ENCODE measurements around the gene MBNL1. TPM values are rescaled to one million over a fixed set of nuclear protein-coding genes. Genes with fewer than 3 reads are reported as not detected.

The MBNL1 gene
- polyA plus RNA-seq, 3 donors: 190 to 204 (median 191) TPM

DNA sequence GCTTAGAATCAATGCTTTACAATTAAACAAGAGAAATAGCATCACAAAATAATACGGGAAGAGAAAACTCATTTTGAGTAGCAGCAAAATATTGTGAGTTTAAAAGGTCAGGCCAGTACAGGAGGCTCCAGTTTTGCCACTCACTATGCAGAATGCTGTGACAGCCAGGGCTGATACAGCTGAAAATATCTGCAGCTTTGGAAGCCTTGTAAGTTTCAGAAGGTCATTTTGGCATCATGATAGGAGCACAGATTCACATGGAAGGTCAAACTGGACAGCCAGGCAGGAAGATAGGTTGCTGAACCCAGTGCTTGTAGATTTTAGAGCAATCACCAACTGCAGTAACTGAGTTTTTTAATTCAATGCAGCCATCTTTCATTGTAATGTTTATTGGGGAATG lies 14.1 kb downstream of the MBNL1 start:
- Mint-ChIP-seq H3K4me1 (peaks cover 73% of the 10 kb centered on the region), H3K9me3 (peaks cover 0 to 3% (median 0%) of the 10 kb centered on the region in 7 donors), H3K27ac (peak overlapping the region in 6 of 7 donors; percentile 40 to 87 (median 85)), H3K4me3 (peak overlapping the region in 1 of 2 donors; percentile 68), H3K36me3 (peaks cover 4 to 5% of the 10 kb centered on the region in 2 donors), H3K27me3 (ENCODE audit: low read depth in 3 of 3) (no peaks in the 10 kb centered on the region)
- WGBS (ENCODE audit: insufficient coverage): no CpG with 5 or more reads among the region's 1 CpG
- peak overlapping the region; percentile 51 for H3K4me2 ChIP-seq (replicated peaks; ENCODE audit: extremely low read depth, low read length, poor library complexity, severe bottlenecking)
- H3K9me3 ChIP-seq (replicated peaks in 1 of 2; ENCODE audit: control insufficient read depth in 1 of 2, insufficient read depth in 1 of 2, low read length in 2 of 2): no peaks in the 10 kb centered on the region
- peak overlapping the region in 1 of 3 experiments; percentile 40 for H3K4me3 ChIP-seq (replicated peaks in 1 of 3; ENCODE audit: low read depth in 2 of 3, low read length in 3 of 3)
- H3K27ac ChIP-seq (ENCODE audit: low read depth in 1 of 2, low read length in 2 of 2): peak overlapping the region in 1 of 2 donors; percentile 77
- no peak overlapping the region for H3K9ac ChIP-seq (ENCODE audit: insufficient read depth, low read length, poor library complexity, severe bottlenecking)
- H3K79me2 ChIP-seq (ENCODE audit: insufficient read depth, low read length): peaks cover 97% of the 10 kb centered on the region
- no peak overlapping the region for H2AFZ ChIP-seq (ENCODE audit: insufficient read depth, low read depth, low read length, poor library complexity, severe bottlenecking)
- TF ChIP-seq, protein P1, sequence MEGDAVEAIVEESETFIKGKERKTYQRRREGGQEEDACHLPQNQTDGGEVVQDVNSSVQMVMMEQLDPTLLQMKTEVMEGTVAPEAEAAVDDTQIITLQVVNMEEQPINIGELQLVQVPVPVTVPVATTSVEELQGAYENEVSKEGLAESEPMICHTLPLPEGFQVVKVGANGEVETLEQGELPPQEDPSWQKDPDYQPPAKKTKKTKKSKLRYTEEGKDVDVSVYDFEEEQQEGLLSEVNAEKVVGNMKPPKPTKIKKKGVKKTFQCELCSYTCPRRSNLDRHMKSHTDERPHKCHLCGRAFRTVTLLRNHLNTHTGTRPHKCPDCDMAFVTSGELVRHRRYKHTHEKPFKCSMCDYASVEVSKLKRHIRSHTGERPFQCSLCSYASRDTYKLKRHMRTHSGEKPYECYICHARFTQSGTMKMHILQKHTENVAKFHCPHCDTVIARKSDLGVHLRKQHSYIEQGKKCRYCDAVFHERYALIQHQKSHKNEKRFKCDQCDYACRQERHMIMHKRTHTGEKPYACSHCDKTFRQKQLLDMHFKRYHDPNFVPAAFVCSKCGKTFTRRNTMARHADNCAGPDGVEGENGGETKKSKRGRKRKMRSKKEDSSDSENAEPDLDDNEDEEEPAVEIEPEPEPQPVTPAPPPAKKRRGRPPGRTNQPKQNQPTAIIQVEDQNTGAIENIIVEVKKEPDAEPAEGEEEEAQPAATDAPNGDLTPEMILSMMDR (IDR thresholded peaks at IDR 0.05): no peak
- intact Hi-C loops (cut with micrococcal nuclease): no loop called here
- H4K20me1 ChIP-seq (ENCODE audit: insufficient read depth, low read length): peaks cover 96% of the 10 kb centered on the region
- H3K27me3 ChIP-seq (ENCODE audit: control insufficient read depth in 2 of 2, insufficient read depth in 2 of 2, low read length in 2 of 2): no peaks in the 10 kb centered on the region
- no peak for DNase-seq
- peaks cover 46 to 76% of the 10 kb centered on the region in 2 donors for H3K4me1 ChIP-seq (ENCODE audit: control insufficient read depth in 1 of 2, insufficient read depth in 2 of 2, low read length in 2 of 2)
- H3K36me3 ChIP-seq (replicated peaks in 1 of 2; ENCODE audit: control insufficient read depth in 1 of 2, insufficient read depth in 2 of 2, low read length in 2 of 2): no peaks in the 10 kb centered on the region

DNA sequence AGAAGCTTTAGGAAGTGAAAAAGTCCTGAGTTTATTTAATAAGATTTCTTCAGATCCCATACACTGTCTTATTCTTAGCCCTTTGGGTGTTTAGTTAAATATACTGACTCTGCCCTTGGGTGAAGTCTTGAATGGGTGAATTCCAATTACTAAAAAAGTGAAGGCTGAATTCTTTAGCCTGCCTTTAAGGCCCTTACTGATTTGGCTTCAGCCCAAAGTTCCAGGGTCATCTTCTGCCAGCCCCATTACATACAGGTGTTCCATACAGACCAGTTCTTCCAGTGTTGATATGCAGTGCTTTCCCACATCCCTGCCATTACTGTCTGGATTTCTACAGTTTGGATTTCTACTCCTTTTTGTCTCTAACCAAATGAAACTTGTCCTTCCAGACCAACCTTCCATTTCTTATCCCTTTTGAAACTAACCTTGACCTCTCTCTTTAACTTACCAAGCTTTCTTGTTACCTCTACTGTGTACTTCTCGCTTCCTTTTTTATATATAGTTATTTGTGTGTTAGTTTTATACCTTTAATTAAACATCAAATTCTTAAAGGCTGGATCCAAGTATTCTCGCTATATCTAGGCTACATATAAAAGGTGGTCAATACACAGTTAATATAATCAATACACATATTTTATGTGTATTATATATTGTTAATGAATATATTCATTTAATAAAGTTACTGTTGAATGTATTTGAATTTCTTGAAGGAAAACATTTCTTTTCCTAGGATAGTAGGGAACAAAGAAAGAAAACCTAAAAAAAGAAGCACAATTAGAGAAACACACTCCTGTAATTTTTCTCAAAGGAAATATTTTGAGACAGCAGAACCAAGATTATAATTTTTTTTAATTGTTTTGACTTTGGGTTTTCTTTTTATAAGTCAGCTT lies 15.0 kb downstream of the MBNL1 start:
- Histone ChIP-seq H3K36me3 (replicated peaks in 1 of 2; ENCODE audit: control insufficient read depth in 1 of 2, insufficient read depth in 2 of 2, low read length in 2 of 2) (no peaks in the 10 kb centered on the region), H3K27ac (ENCODE audit: low read depth in 1 of 2, low read length in 2 of 2) (peak overlapping the region in 1 of 2 donors; percentile 77), H4K20me1 (ENCODE audit: insufficient read depth, low read length) (peaks cover 96% of the 10 kb centered on the region), H3K9me3 (replicated peaks in 1 of 2; ENCODE audit: control insufficient read depth in 1 of 2, insufficient read depth in 1 of 2, low read length in 2 of 2) (no peaks in the 10 kb centered on the region), H3K4me1 (ENCODE audit: control insufficient read depth in 1 of 2, insufficient read depth in 2 of 2, low read length in 2 of 2) (peaks cover 42 to 72% of the 10 kb centered on the region in 2 donors), H3K79me2 (ENCODE audit: insufficient read depth, low read length) (peaks cover 97% of the 10 kb centered on the region), H3K9ac (ENCODE audit: insufficient read depth, low read length, poor library complexity, severe bottlenecking) (no peak overlapping the region), H3K4me2 (replicated peaks; ENCODE audit: extremely low read depth, low read length, poor library complexity, severe bottlenecking) (peak overlapping the region; percentile 51), H2AFZ (ENCODE audit: insufficient read depth, low read depth, low read length, poor library complexity, severe bottlenecking) (no peak overlapping the region), H3K27me3 (ENCODE audit: control insufficient read depth in 2 of 2, insufficient read depth in 2 of 2, low read length in 2 of 2) (no peaks in the 10 kb centered on the region), H3K4me3 (replicated peaks in 1 of 3; ENCODE audit: low read depth in 2 of 3, low read length in 3 of 3) (peak overlapping the region in 1 of 3 experiments; percentile 40)
- H3K9me3 Mint-ChIP-seq: peaks cover 0 to 2% (median 0%) of the 10 kb centered on the region in 7 donors
- H3K27me3 Mint-ChIP-seq (ENCODE audit: low read depth in 3 of 3): no peaks in the 10 kb centered on the region
- WGBS (ENCODE audit: insufficient coverage): no CpG with 5 or more reads among the region's 2 CpGs
- peak overlapping the region in 6 of 7 donors; percentile 53 to 87 (median 80) for H3K27ac Mint-ChIP-seq
- DNase-seq: no peak
- peaks cover 74% of the 10 kb centered on the region for H3K4me1 Mint-ChIP-seq
- peaks cover 4 to 5% of the 10 kb centered on the region in 2 donors for H3K36me3 Mint-ChIP-seq
- intact Hi-C loops (cut with micrococcal nuclease): no loop called here
- H3K4me3 Mint-ChIP-seq: peak overlapping the region; percentile 17 to 68
- TF ChIP-seq, protein P1 (IDR thresholded peaks at IDR 0.05): no peak
